Transverse colon (tissue), 4 donors: ENCODE measurements around the gene RP9. TPM values are rescaled to one million over a fixed set of nuclear protein-coding genes. Genes with fewer than 3 reads are reported as not detected.

Experiments used
- DNase-seq: peaks from one replicate; pipeline ENCODE4 v3.0.0-alpha.2; 2019
- H3K27ac ChIP-seq, 4 donors: fragments of 200-600 bp; sonication (generic); 2 replicates each; pipeline ENCODE4 v1.5.1; 2016 to 2018; ENCODE audit warnings: inconsistent platforms in 4 of 4
- H3K27me3 ChIP-seq: fragments of 200-600 bp; sonication (generic); 2 replicates; pipeline ENCODE4 v1.5.1; 2017; ENCODE audit warnings: inconsistent platforms
- H3K36me3 ChIP-seq, 4 donors: fragments of 200-600 bp; sonication (generic); 2 replicates each; pipeline ENCODE4 v1.5.1; 2017 to 2019; ENCODE audit warnings: inconsistent platforms in 4 of 4
- H3K4me1 ChIP-seq, 4 donors: fragments of 200-600 bp; sonication (generic); 2 replicates each; pipeline ENCODE4 v1.5.1; 2017 to 2020; ENCODE audit warnings: inconsistent platforms in 4 of 4
- H3K4me3 ChIP-seq, 4 donors: fragments of 200-600 bp; sonication (generic); 1 replicate in 1 of 4; 2 replicates in 3 of 4; pipeline versions ENCODE4 v1.5.1 to v1.6.1; 2017 to 2019; ENCODE audit warnings: inconsistent platforms in 4 of 4
- H3K9me3 ChIP-seq, 2 donors: fragments of 200-600 bp; sonication (generic); 2 replicates each; pipeline ENCODE4 v1.5.1; 2017 to 2019; ENCODE audit warnings: inconsistent platforms in 2 of 2
- CTCF ChIP-seq, 5 experiments: fragments of 200-600 bp in 3 of 5; fragments of 450-650 bp in 2 of 5; sonication (generic) in 3 of 5; IDR thresholded peaks; 1 replicate in 2 of 5; 2 replicates in 3 of 5; pipeline ENCODE4 v1.5.1; 2016 to 2017; ENCODE audit warnings: antibody characterized with exemption in 5 of 5, inconsistent platforms in 3 of 5, mild to moderate bottlenecking in 2 of 5, moderate library complexity in 1 of 5
- EP300 ChIP-seq: sonication (generic); formaldehyde crosslinking; IDR thresholded peaks from one replicate; pipeline ENCODE4 v1.6.1; 2017; ENCODE audit warnings: antibody characterized with exemption, low read depth
- POLR2A ChIP-seq: fragments of 450-650 bp; IDR thresholded peaks from one replicate; pipeline ENCODE4 v1.6.1; 2016; ENCODE audit warnings: antibody characterized with exemption, mild to moderate bottlenecking, moderate library complexity
- POLR2AphosphoS5 ChIP-seq, 3 donors: sonication (generic); formaldehyde crosslinking; IDR thresholded peaks; one replicate each; pipeline ENCODE4 v1.6.1; 2016; ENCODE audit warnings: antibody characterized with exemption in 3 of 3
- WGBS, 2 donors: methylation state at CpG; one replicate each; pipeline ENCODE4 v1.1.5; 2018; ENCODE audit warnings: low coverage in 1 of 2; 5-methylcytosine and 5-hydroxymethylcytosine counted together
- in situ Hi-C, 4 donors: fragments of 200-750 bp; cut with MboI; loops; one replicate each; pipeline versions ENCODE4 v1.15.0 to v1.15.1; 2017; ENCODE audit warnings: low sequenced_read_pairs in 3 of 4, low pct_ligation_motif_present in 1 of 4, low pct_unique_long_range_greater_than_20kb in 1 of 4
- intact Hi-C: fragments of 100-400 bp; cut with DNase I; formaldehyde crosslinking; loops from one replicate; pipeline ENCODE4 v1.15.1; 2023; ENCODE audit warnings: low total_unique reads
- total RNA-seq, 4 donors: library from RNA; depleted of rRNA; stranded (reverse); fragments of >200 nt; gene quantifications; one replicate each; pipeline ENCODE4 v1.1.0, GENCODE V29; 2016

Gene RP9
- total RNA-seq, 4 donors from 2014 or later: 2.0 to 55.7 (median 14.6) TPM

GRCh38 chr7:33142585-33142984 lies 33.4 kb upstream of the RP9 start:
- H3K27ac ChIP-seq: no peak overlapping the region
- TF ChIP-seq POLR2A (no peak), POLR2AphosphoS5 (IDR thresholded peaks at IDR 0.05) (no peak), CTCF (IDR thresholded peaks at IDR 0.05) (no peak), EP300 (no peak)
- in situ Hi-C loops: no loop called here
- H3K27me3 ChIP-seq: no peaks in the 10 kb centered on the region
- H3K36me3 ChIP-seq: no peaks in the 10 kb centered on the region
- no peak for DNase-seq
- no peak overlapping the region for H3K4me3 ChIP-seq
- no peaks in the 10 kb centered on the region for H3K9me3 ChIP-seq
- H3K4me1 ChIP-seq: no peaks in the 10 kb centered on the region
- intact Hi-C loops: no loop called here
- 84 to 100% methylated on average over 1 of the region's 1 CpG for WGBS, 2 donors

GRCh38 chr7:33137103-33137502 lies 27.9 kb upstream of the RP9 start:
- Histone ChIP-seq H3K27ac (no peak overlapping the region), H3K4me1 (no peaks in the 10 kb centered on the region), H3K4me3 (no peak overlapping the region), H3K36me3 (no peaks in the 10 kb centered on the region), H3K27me3 (no peaks in the 10 kb centered on the region), H3K9me3 (no peaks in the 10 kb centered on the region)
- intact Hi-C loops: no loop called here
- DNase-seq: no peak
- in situ Hi-C loops: no loop called here
- TF ChIP-seq EP300 (no peak), POLR2AphosphoS5 (IDR thresholded peaks at IDR 0.05) (no peak), CTCF (IDR thresholded peaks at IDR 0.05) (no peak), POLR2A (no peak)
- WGBS, 2 donors: 92% methylated on average over 15 of the region's 15 CpGs; no CpG with 5 or more reads in 1 of the 2 donors

GRCh38 chr7:33130184-33130583 lies 21.0 kb upstream of the RP9 start:
- intact Hi-C loops (no loop called here), in situ Hi-C loops (no loop called here)
- no peaks in the 10 kb centered on the region for H3K9me3 ChIP-seq
- no peaks in the 10 kb centered on the region for H3K36me3 ChIP-seq
- peak overlapping the region; percentile 59 to 77 (median 64) for H3K4me3 ChIP-seq
- H3K4me1 ChIP-seq: peaks cover 6 to 25% (median 9%) of the 10 kb centered on the region in 4 donors
- no peaks in the 10 kb centered on the region for H3K27me3 ChIP-seq
- peak overlapping the region in 1 of 4 donors; percentile 82 for H3K27ac ChIP-seq
- TF ChIP-seq CTCF (IDR thresholded peaks at IDR 0.05) (no peak), EP300 (no peak), POLR2A (no peak), POLR2AphosphoS5 (IDR thresholded peaks at IDR 0.05) (no peak)
- 10 to 11% methylated on average over 3 of the region's 3 CpGs for WGBS, 2 donors
- no peak for DNase-seq

GRCh38 chr7:33129806-33130153 lies 20.6 kb upstream of the RP9 start:
- peaks cover 6 to 25% (median 9%) of the 10 kb centered on the region in 4 donors for H3K4me1 ChIP-seq
- intact Hi-C loops (no loop called here), in situ Hi-C loops (no loop called here)
- no peaks in the 10 kb centered on the region for H3K9me3 ChIP-seq
- no peak for DNase-seq
- peak overlapping the region; percentile 82 to 92 (median 88) for H3K27ac ChIP-seq
- H3K4me3 ChIP-seq: peak overlapping the region; percentile 59 to 77 (median 64)
- WGBS, 2 donors: 0 to 1% methylated on average over 2 to 7 of the region's 11 CpGs
- no peaks in the 10 kb centered on the region for H3K36me3 ChIP-seq
- H3K27me3 ChIP-seq: no peaks in the 10 kb centered on the region
- TF ChIP-seq CTCF (IDR thresholded peaks at IDR 0.05): no peak
- TF ChIP-seq EP300: no peak
